Stimulated activated CD8-positive, alpha-beta memory T cell treated with anti-CD3 and anti-CD28 coated beads, Interleukin-4, amount 100 ng/mL, for 1 hour (primary cell): ENCODE data around the gene PPP1R9A.

ENCODE experiments used
- DNase-seq, 2 donors: peaks; one replicate each; pipeline ENCODE4 v3.0.0-alpha.2; 2020; ENCODE audit warnings: low read depth in 2 of 2, low spot score in 1 of 2

PPP1R9A gene

GRCh38 chr7:95251966-95252365 is 344.6 kb downstream of the PPP1R9A start:
- no peak for DNase-seq

DNA sequence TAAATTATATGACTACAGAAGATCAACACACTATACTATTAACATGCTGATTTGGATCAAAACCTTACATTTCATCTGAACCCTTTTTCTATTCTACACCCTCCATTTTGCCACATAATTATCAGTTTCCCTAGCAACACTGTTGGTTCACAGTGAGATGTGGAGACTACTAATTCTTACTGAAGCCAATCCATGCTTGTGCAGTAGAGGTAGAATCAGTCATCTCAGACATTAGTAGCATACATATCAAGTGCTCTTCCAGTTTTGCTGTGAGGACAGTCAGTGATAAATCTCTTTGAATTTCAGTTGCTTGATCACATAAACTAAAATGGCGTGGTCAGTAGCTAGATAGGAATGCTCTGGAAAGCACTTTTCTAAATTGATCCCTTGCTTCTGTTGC is 346.6 kb downstream of the PPP1R9A start:
- no peak for DNase-seq

DNA sequence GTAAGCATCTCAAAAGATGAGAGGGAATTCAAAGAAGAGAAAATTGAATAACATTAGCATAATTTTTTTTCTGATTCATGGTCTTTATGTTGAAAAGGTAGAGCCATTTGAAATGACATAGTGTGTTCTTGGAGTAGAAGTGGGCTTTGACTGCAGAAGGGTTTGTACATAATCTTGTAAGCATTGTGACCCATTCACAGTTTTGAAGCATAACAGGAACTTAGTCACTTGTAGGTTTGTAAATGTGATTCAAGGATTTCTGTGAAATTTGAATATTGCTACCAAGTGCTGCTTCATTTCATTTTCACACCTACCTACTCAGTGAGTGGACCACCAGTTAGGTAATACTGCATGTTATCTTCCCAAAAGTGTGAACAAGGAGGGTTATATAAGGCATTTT is 348.3 kb downstream of the PPP1R9A start:
- DNase-seq: no peak

DNA sequence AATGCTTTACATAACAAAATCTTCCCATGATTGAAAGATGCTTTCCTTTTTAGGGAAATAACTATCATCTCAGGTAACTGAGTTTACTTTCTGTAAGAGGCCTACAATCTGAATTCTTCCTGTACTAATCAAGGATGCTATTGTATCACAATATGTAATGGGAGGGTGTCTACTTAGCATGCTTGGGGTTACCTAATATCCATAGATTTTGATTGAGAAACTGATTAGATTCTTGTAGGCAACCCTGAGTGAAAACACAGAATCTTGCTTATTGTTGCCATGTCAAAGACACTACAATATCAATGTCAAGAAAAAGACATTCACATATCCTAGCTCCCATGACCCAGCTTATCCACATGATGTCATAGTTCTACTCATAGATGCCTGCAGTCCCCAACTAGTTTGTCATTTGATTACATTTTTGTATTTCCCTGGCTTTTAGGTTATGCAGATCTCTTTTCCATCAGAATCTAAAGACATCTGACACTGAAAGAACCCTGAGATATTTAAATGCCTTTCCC is 354.6 kb downstream of the PPP1R9A start:
- no peak for DNase-seq

DNA sequence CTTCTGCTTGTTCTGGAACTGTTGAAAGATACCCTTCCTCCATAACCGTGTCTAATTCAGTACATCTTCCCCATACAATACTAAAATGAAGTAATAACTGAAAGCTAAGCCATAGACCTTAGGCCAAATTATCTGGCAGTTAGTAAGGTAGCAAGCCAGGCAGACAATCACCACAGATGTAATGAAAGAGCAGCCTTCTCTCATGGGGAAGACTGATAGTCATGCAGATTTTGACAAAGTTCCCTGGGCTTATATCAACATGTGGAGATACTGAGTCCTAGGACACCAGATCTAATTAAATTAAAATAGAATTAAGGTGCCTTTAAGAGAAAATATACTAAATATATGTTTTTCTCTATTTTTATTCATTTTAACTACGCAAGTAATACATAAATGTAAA is 355.5 kb downstream of the PPP1R9A start:
- DNase-seq: no peak

GRCh38 chr7:95263785-95264362 is 356.5 kb downstream of the PPP1R9A start:
- DNase-seq: no peak

DNA sequence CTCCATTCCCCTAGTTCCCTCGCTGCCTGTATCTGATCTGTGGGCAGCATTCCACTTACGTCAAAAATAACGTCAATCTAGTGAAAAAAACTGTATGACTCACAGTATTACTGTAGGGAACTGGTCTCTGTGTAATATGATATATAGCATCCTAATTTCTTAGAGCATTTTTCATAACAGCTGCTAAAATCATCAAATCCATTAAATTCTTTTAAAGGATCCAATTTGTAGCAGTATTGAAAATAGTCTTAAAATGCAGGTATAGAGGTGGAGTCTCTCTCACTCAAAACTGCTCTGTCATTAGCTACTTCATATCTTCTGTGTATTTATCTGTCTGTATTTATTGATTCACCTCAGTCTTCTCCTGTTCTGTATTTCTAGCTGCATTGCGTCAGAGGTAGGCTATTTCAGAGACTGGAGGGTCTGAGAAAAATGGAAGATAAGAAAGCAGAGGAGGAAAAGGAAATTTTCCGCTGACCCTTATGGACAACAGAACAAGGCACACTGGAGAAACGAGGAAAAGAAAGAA is 357.0 kb downstream of the PPP1R9A start:
- no peak for DNase-seq

GRCh38 chr7:95265634-95266033 is 358.2 kb downstream of the PPP1R9A start:
- no peak for DNase-seq

DNA sequence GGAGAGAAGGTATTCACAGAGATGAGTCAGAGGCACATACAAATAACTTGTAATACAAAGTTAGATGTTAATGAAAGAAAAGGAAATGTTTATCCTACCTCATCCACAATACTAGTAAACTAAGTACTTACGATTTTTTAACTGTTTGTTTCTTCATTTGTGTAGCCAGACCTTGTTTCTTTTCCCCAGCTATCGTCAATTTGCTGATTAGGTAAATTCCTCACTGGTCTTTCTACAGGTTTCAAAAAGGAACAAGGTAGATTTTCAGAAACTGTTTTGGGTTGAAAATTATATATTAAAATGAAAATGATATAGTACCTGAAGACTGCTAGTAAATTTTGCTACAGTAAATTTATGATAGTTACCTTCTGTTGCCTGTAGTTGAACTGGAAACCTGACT is 360.4 kb downstream of the PPP1R9A start:
- no peak for DNase-seq

- no peak for DNase-seq
Measured at GRCh38 chr7:95269640-95270039, 362.2 kb downstream of the PPP1R9A start.

GRCh38 chr7:95276114-95276513 is 368.7 kb downstream of the PPP1R9A start:
- DNase-seq: no peak

DNA sequence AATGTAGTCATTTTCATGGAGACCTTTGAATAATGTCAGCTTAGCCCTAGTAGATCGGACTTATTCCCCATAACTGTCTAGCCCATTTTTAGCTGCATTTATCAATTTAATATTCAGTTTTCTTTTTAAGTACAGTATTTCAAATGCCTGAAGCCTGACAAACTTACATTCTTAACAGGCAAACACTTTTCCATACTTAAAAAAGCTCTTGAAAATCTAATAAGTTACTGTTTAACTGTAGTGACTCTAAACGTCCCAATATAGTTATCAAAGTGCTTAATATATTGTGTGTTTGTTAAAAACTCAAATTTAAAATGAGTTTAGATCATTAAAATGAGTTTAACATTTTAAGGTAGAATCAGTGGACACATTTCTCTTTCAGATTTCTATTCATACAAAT is 372.0 kb downstream of the PPP1R9A start:
- DNase-seq: no peak

GRCh38 chr7:95286096-95286495 is 378.7 kb downstream of the PPP1R9A start:
- DNase-seq: no peak

DNA sequence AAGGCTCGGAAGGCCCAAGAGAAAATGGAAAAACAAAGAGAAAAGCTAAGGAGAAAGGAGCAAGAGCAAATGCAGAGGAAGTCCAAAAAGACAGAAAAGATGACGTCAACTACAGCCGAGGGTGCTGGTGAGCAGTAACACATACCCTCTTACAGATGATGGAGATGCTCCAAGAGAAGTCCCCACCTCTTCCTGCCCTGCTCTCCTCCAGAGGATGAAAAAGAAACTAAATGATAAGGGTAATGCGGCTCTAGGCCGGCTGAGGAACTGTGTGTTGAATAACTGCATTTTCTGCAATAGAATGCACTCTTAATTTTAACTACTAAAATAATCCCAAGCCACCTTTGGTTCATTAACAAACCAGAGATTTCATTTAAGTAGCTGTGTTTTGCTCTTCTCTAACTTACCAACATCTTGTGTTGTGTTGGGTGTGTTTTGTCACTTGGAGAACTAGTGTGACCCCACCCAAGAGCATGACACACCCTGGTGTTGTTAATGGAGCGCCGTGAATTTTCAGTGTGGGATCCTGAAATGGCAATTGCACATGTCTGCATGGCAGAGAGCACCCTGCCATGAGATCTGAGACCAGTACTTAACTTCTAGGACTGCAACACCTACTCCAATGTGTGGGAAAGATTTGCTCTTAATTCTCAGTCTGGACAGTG is 382.9 kb downstream of the PPP1R9A start:
- DNase-seq: no peak

GRCh38 chr7:95295397-95295796 is 388.0 kb downstream of the PPP1R9A start:
- no peak for DNase-seq

- no peak for DNase-seq
Measured at GRCh38 chr7:95296456-95296855, 389.1 kb downstream of the PPP1R9A start.

- DNase-seq: no peak
Measured at GRCh38 chr7:95297041-95297440, 389.6 kb downstream of the PPP1R9A start.

- DNase-seq: no peak
Measured at GRCh38 chr7:95298091-95298490, 390.7 kb downstream of the PPP1R9A start.

DNA sequence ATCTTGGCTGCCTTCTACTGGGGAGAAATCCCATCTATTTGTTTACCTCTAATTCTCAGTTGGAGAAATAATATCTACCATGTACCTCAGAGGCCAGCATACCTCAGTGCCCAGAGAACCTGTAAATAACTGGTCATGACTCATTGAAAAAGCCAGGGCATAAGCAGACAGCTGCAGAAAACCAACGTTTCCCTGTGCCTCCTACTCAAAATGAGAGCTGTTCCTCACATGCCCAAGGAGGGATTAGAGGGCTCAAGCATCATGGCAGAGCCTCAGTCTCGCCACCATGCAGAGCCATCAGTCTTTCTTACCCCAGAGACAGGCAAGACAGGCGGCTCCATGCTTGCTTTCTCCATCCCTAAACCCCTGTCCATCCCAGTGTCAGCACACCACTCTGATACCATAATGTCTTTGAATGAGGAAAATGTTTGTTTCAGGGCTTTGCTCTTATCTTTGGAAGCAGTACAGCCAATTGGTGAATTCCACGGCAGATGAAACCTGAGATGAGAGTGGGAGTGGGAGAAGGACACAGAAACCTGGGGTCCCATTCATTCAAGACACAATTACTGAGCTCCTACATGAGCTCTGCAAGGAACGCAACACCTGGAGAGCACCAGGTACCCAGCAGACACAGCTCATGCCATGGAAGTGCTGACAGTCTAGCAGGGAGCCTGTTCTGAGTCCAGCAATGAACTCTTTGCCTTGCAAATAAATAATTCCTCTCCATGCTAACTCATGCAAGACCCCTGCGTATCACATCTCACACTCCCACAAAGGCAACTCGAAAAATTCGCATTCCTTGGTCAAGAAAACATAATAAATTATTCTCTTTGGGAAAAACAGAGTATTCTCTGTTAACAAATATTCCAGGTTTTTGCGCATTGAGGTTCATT is 395.9 kb downstream of the PPP1R9A start:
- DNase-seq: no peak

GRCh38 chr7:95304990-95305389 is 397.6 kb downstream of the PPP1R9A start:
- DNase-seq: no peak

DNA sequence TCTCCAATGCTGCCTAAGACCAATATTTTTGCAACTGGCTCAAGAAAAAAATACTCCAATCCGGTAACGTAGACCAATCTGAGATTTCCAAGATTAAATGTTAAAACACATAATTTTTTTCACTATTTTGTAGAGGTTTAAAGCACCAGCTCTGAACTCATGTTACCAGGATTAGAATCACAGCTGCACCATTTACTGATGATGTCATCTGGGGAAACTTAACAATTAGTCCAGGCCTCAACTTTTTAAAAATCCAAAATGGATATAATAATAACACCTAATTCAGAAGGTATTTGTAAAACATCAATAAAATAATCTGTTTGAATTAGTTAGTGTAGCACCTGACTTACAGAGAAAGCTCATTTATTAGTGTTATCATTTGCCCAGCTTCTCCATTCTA is 402.6 kb downstream of the PPP1R9A start:
- DNase-seq: no peak

GRCh38 chr7:95311389-95311788 is 404.0 kb downstream of the PPP1R9A start:
- no peak for DNase-seq
